ENCODE data around the gene CAV3.

The CAV3 gene

GRCh38 chr3:8755564-8756237 lies 22.1 kb downstream of the CAV3 start:
- TF ChIP-seq CTCF (IDR thresholded peaks at IDR 0.05; ENCODE audit: low read depth, low read length, missing control alignments): peak; percentile 63
- Histone ChIP-seq H3K4me3 (ENCODE audit: low read depth, low read length) (no peak overlapping the region), H3K27ac (no peak overlapping the region), H3K36me3 (replicated peaks) (peaks cover 6% of the 10 kb centered on the region), H3K27me3 (replicated peaks) (no peaks in the 10 kb centered on the region)
- in situ Hi-C loops (cut with HindIII; ENCODE audit: low pct_ligation_motif_present, low sequenced_read_pairs): no loop called here
- DNase-seq: no peak

- TF ChIP-seq CTCF (IDR thresholded peaks at IDR 0.05; ENCODE audit: low read depth, low read length, missing control alignments): no peak
- H3K27ac ChIP-seq: no peak overlapping the region
- in situ Hi-C loops (cut with HindIII; ENCODE audit: low pct_ligation_motif_present, low sequenced_read_pairs): no loop called here
- no peak overlapping the region for H3K4me3 ChIP-seq (ENCODE audit: low read depth, low read length)
- no peak for DNase-seq
- no peaks in the 10 kb centered on the region for H3K27me3 ChIP-seq (replicated peaks)
- peaks cover 6% of the 10 kb centered on the region for H3K36me3 ChIP-seq (replicated peaks)
These were observed 23.1 kb downstream of the CAV3 start for GRCh38 chr3:8756671-8757070.

GRCh38 chr3:8757551-8758518 lies 24.2 kb downstream of the CAV3 start:
- Histone ChIP-seq H3K36me3 (replicated peaks) (peaks cover under 1% of the 10 kb centered on the region), H3K27ac (no peak overlapping the region), H3K27me3 (replicated peaks) (no peaks in the 10 kb centered on the region), H3K4me3 (ENCODE audit: low read depth, low read length) (no peak overlapping the region)
- peak; percentile 26 for TF ChIP-seq CTCF (IDR thresholded peaks at IDR 0.05; ENCODE audit: low read depth, low read length, missing control alignments)
- in situ Hi-C loops (cut with HindIII; ENCODE audit: low pct_ligation_motif_present, low sequenced_read_pairs): no loop called here
- DNase-seq: peak; percentile 45

- H3K36me3 ChIP-seq (replicated peaks): no peaks in the 10 kb centered on the region
- in situ Hi-C loops (cut with HindIII; ENCODE audit: low pct_ligation_motif_present, low sequenced_read_pairs): no loop called here
- no peak for DNase-seq
- no peak overlapping the region for H3K27ac ChIP-seq
- H3K4me3 ChIP-seq (ENCODE audit: low read depth, low read length): no peak overlapping the region
- H3K27me3 ChIP-seq (replicated peaks): no peaks in the 10 kb centered on the region
- no peak for TF ChIP-seq CTCF (IDR thresholded peaks at IDR 0.05; ENCODE audit: low read depth, low read length, missing control alignments)
These were observed 25.6 kb downstream of the CAV3 start for GRCh38 chr3:8759038-8759707.

- in situ Hi-C loops (cut with HindIII; ENCODE audit: low pct_ligation_motif_present, low sequenced_read_pairs): no loop called here
- Histone ChIP-seq H3K4me3 (ENCODE audit: low read depth, low read length) (no peak overlapping the region), H3K36me3 (replicated peaks) (no peaks in the 10 kb centered on the region), H3K27me3 (replicated peaks) (no peaks in the 10 kb centered on the region), H3K27ac (no peak overlapping the region)
- TF ChIP-seq CTCF (IDR thresholded peaks at IDR 0.05; ENCODE audit: low read depth, low read length, missing control alignments): no peak
- DNase-seq: no peak
These were observed 26.5 kb downstream of the CAV3 start for GRCh38 chr3:8760091-8760490.
